Duodenal mucosa (tissue), 2 donors: ENCODE results near the gene GTF2H2C_2.
"Not testable (repeated sequence)": the region's sequence is repeated elsewhere in the genome, so short reads cannot be mapped to it uniquely, and the experiment has no call there.

Experiments
- H3K27ac ChIP-seq: one replicate; pipeline ENCODE4 v1.7.0; 2013; ENCODE audit warnings: low read depth, low read length
- H3K27me3 ChIP-seq, 2 donors: one replicate each; pipeline ENCODE4 v1.7.0; 2013; ENCODE audit warnings: low read length in 2 of 2, control low read depth in 1 of 2; ENCODE audit not compliant: insufficient read depth in 2 of 2, control insufficient read depth in 1 of 2
- H3K36me3 ChIP-seq, 2 donors: one replicate each; pipeline ENCODE4 v1.7.0; 2013; ENCODE audit warnings: low read length in 2 of 2, control low read depth in 1 of 2; ENCODE audit not compliant: insufficient read depth in 2 of 2, control insufficient read depth in 1 of 2
- H3K4me1 ChIP-seq, 2 donors: one replicate each; pipeline ENCODE4 v1.7.0; 2013; ENCODE audit warnings: low read length in 2 of 2, control low read depth in 1 of 2; ENCODE audit not compliant: insufficient read depth in 2 of 2, control insufficient read depth in 1 of 2
- H3K4me3 ChIP-seq, 2 donors: one replicate each; pipeline ENCODE4 v1.7.0; 2013; ENCODE audit warnings: low read length in 2 of 2, low read depth in 1 of 2
- H3K9ac ChIP-seq, 2 donors: one replicate each; pipeline ENCODE4 v1.7.0; 2013; ENCODE audit warnings: low read length in 2 of 2, low read depth in 1 of 2
- H3K9me3 ChIP-seq, 2 donors: one replicate each; pipeline ENCODE4 v1.7.0; 2013; ENCODE audit warnings: low read length in 2 of 2, control low read depth in 1 of 2; ENCODE audit not compliant: control insufficient read depth in 1 of 2

Gene GTF2H2C_2

GRCh38 chr5:70464019-70464637, 49.0 kb downstream of the GTF2H2C_2 start:
- not testable (repeated sequence) for H3K27ac ChIP-seq, H3K27me3 ChIP-seq

DNA sequence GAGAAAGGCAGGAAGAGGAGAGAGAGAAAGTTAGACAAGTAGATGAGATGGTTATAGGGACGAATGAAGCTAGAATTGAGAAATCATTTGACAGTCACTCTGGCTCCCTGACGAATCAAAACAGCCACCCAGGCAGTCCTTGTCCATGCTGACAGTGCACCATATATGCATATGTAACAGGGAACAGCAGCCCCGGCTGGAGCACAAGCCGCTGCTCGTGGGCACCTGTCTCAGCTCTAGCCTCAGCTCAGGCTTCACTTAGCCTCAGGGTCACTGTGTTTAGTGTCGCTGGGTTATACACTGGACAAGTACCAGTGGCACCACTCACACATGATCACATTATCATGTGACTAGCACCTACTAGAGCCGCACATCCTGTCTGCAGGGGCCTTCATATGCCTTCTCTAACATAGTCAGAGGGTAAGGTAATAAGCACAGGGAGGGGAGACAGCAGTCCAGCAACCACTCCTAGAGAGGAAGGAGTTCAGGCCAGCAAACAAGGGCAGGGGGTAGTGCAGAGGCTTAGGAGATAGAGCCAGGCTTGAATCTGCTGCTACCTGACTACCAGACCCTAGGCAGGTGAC, 54.9 kb downstream of the GTF2H2C_2 start:
- not testable (repeated sequence) for H3K9me3 ChIP-seq, H3K27me3 ChIP-seq, H3K4me1 ChIP-seq, H3K4me3 ChIP-seq, H3K9ac ChIP-seq, H3K36me3 ChIP-seq, H3K27ac ChIP-seq

More at GRCh38 chr5:70464019-70464637, 49.0 kb downstream of the GTF2H2C_2 start:
- H3K4me3 ChIP-seq, H3K9ac ChIP-seq, H3K36me3 ChIP-seq, H3K9me3 ChIP-seq, H3K4me1 ChIP-seq: not testable (repeated sequence)
